Caki2 (cell line): Measurements from ENCODE around the gene AEBP1. TPM values are rescaled to one million over a fixed set of nuclear protein-coding genes. Genes with fewer than 3 reads are reported as not detected.
A peak's percentile ranks its signal among the peaks of the same experiment; 100 is the strongest.

Experiments used
- DNase-seq: peaks from one replicate; pipeline ENCODE4 v3.0.0-alpha.2; 2015; ENCODE audit warnings: low read depth
- in situ Hi-C: cut with HindIII; loops from 2 replicates; pipeline ENCODE4 v1.10.0; 2016; ENCODE audit warnings: low sequenced_read_pairs, low pct_unique_long_range_greater_than_20kb, mixed read lengths
- total RNA-seq: library from RNA; depleted of rRNA; stranded (reverse); fragments of >200 nt; shearing (Covaris generic); gene quantifications from 2 replicates; pipeline ENCODE4 v1.2.3, GENCODE V29; 2014; ENCODE audit warnings: low replicate concordance

Gene AEBP1
- total RNA-seq, 1 experiment from 2014 or later, result not detected

- no peak for DNase-seq
- in situ Hi-C loops, result no loop called here
These were observed 38.6 kb upstream of the AEBP1 start, which contains the start of gene PGAM2 for GRCh38 chr7:44065431-44066110. PGAM2 (minus strand) TSS chr7:44065567; CDS start chr7:44065529, 38 bp downstream.

- DNase-seq, result no peak
- in situ Hi-C loops, result no loop called here
These were observed 38.1 kb upstream of the AEBP1 start for GRCh38 chr7:44066111-44066460.

- in situ Hi-C loops, result no loop called here
- DNase-seq, result no peak
These were observed 37.6 kb upstream of the AEBP1 start for GRCh38 chr7:44066494-44067063.

- DNase-seq, result no peak
- in situ Hi-C loops, result no loop called here
These were observed 36.8 kb upstream of the AEBP1 start for GRCh38 chr7:44067064-44067951.

GRCh38 chr7:44068054-44068453 lies 36.1 kb upstream of the AEBP1 start:
- in situ Hi-C loops, result no loop called here
- no peak for DNase-seq

- DNase-seq, result peak; percentile 9
- in situ Hi-C loops, result no loop called here
These were observed 32.3 kb upstream of the AEBP1 start for GRCh38 chr7:44071726-44072363.

GRCh38 chr7:44072364-44073231 lies 31.5 kb upstream of the AEBP1 start:
- in situ Hi-C loops, result no loop called here
- DNase-seq, result peak; percentile 68

GRCh38 chr7:44073664-44074348 lies 30.3 kb upstream of the AEBP1 start:
- in situ Hi-C loops, result no loop called here
- DNase-seq, result no peak

- in situ Hi-C loops, result no loop called here
- DNase-seq, result no peak
These were observed 29.8 kb upstream of the AEBP1 start for GRCh38 chr7:44074349-44074695.

- peak; percentile 40 for DNase-seq
- in situ Hi-C loops, result no loop called here
These were observed 28.7 kb upstream of the AEBP1 start for GRCh38 chr7:44075296-44076075.

- in situ Hi-C loops, result no loop called here
- DNase-seq, result no peak
These were observed 27.8 kb upstream of the AEBP1 start for GRCh38 chr7:44076101-44076895.

- no peak for DNase-seq
- in situ Hi-C loops, result no loop called here
These were observed 27.1 kb upstream of the AEBP1 start for GRCh38 chr7:44077061-44077460.

GRCh38 chr7:44077681-44078091 lies 26.5 kb upstream of the AEBP1 start:
- peak; percentile 34 for DNase-seq
- in situ Hi-C loops, result no loop called here

GRCh38 chr7:44078521-44078920 lies 25.6 kb upstream of the AEBP1 start:
- DNase-seq, result peak; percentile 83
- in situ Hi-C loops, result no loop called here

- no peak for DNase-seq
- in situ Hi-C loops, result no loop called here
These were observed 24.7 kb upstream of the AEBP1 start for GRCh38 chr7:44079331-44080021.

GRCh38 chr7:44080118-44080517 lies 24.0 kb upstream of the AEBP1 start:
- in situ Hi-C loops, result no loop called here
- no peak for DNase-seq
